Measurements from ENCODE around the gene MYL6. TPM values are rescaled to one million over a fixed set of nuclear protein-coding genes. Genes with fewer than 3 reads are reported as not detected.

Gene MYL6
- total and polyA plus RNA-seq, 2 donors (not counting 3 experiments of a cell fraction or from before 2014, with no cell fraction given), result 2,543 to 8,470 TPM

GRCh38 chr12:56114084-56114483 lies 44.1 kb upstream of the MYL6 start:
- H3K27me3 ChIP-seq (ENCODE audit: control insufficient read depth in 2 of 2, insufficient read depth in 2 of 2, low read length in 2 of 2), result no peaks in the 10 kb centered on the region
- no peak overlapping the region for H3K4me2 ChIP-seq (ENCODE audit: insufficient read depth, low read length)
- no peak overlapping the region for H3K27ac ChIP-seq (ENCODE audit: insufficient read depth, low read depth, low read length)
- no peaks in the 10 kb centered on the region for H3K9me3 ChIP-seq (replicated peaks; ENCODE audit: control insufficient read depth, insufficient read depth, low read length)
- ChIA-PET POLR2A (no interaction called here), CTCF (interaction anchor here (1.1 to 1.2 kb wide), 2 partner anchors 10 to 35 kb away, joined by 3 read pairs; partner anchors contain the start of gene PA2G4)
- dilution Hi-C loops (cut with MboI; ENCODE audit: extremely low pct_ligation_motif_present, low sequenced_read_pairs), result no loop called here
- TF ChIP-seq POLR2A (IDR thresholded peaks at IDR 0.05; ENCODE audit: low read depth, low read length), result no peak
- TF ChIP-seq POLR2AphosphoS5 (IDR thresholded peaks at IDR 0.05; ENCODE audit: insufficient read depth, low read depth, low read length), result no peak
- TF ChIP-seq JUN (IDR thresholded peaks at IDR 0.05; ENCODE audit: borderline replicate concordance, insufficient read depth, insufficient read length, low read depth), result no peak
- no peak for TF ChIP-seq MAX (IDR thresholded peaks at IDR 0.05; ENCODE audit: insufficient read depth, insufficient read length)
- no peak for TF ChIP-seq FOS (IDR thresholded peaks at IDR 0.05; ENCODE audit: borderline replicate concordance, insufficient read depth, low read length)
- no peak for TF ChIP-seq CTCF (IDR thresholded peaks at IDR 0.05; ENCODE audit: extremely low read depth in 1 of 2, insufficient read depth in 1 of 2, low read depth in 1 of 2, low read length in 2 of 2)
- peaks cover 11% of the 10 kb centered on the region for H3K4me1 ChIP-seq (ENCODE audit: control insufficient read depth, extremely low read depth, insufficient read depth, low read length)
- no peaks in the 10 kb centered on the region for H3K9me1 ChIP-seq (replicated peaks; ENCODE audit: control insufficient read depth, extremely low read depth, insufficient read depth, low read length)
- H3K79me2 ChIP-seq (ENCODE audit: control insufficient read depth, insufficient read depth, low read length), result peaks cover 15% of the 10 kb centered on the region
- intact Hi-C loops (cut with micrococcal nuclease), result no loop called here
- no TSS peak for BruUV-seq (replicated peaks)
- no peaks in the 10 kb centered on the region for H4K20me1 ChIP-seq (replicated peaks; ENCODE audit: control insufficient read depth, extremely low read depth, insufficient read depth, low read length)
- no peak overlapping the region for H2AFZ ChIP-seq (ENCODE audit: low read depth, low read length)
- no peak for DNase-seq (ENCODE audit: low read depth, low spot score)
- H3K36me3 ChIP-seq (ENCODE audit: control insufficient read depth in 2 of 2, extremely low read depth in 1 of 2, insufficient read depth in 2 of 2, low read length in 2 of 2), result peaks cover 17 to 19% of the 10 kb centered on the region in 2 experiments
- H3K4me3 ChIP-seq (replicated peaks in 1 of 3; ENCODE audit: insufficient read depth in 1 of 3, low read depth in 1 of 3, low read length in 3 of 3), result no peak overlapping the region
- no peak for FAIRE-seq
- no peak overlapping the region for H3K9ac ChIP-seq (replicated peaks; ENCODE audit: extremely low read depth, insufficient read depth, low read length)
